GM19468 (cell line): ENCODE measurements around the gene SLC17A3.

ENCODE experiments used
- ATAC-seq: cut with Tn5 transposase; IDR thresholded peaks from one replicate; pipeline ENCODE4 v1.9.1; 2021; ENCODE audit warnings: mild to moderate bottlenecking, moderate library complexity, moderate number of reproducible peaks; ENCODE audit not compliant: unreplicated experiment; ENCODE audit errors: extremely low read depth

Gene SLC17A3

GRCh38 chr6:25851961-25852360 is 22.1 kb downstream of the SLC17A3 start:
- no peak for ATAC-seq

GRCh38 chr6:25844518-25844917 is 29.5 kb downstream of the SLC17A3 start:
- no peak for ATAC-seq

GRCh38 chr6:25842526-25842925 is 31.5 kb downstream of the SLC17A3 start:
- no peak for ATAC-seq

- ATAC-seq: no peak
Observed at GRCh38 chr6:25835442-25836283, 38.4 kb downstream of the SLC17A3 start.

- ATAC-seq: no peak
Observed at GRCh38 chr6:25834950-25835349, 39.1 kb downstream of the SLC17A3 start.

GRCh38 chr6:25833136-25833535 is 40.9 kb downstream of the SLC17A3 start:
- no peak for ATAC-seq

- ATAC-seq: no peak
Observed at GRCh38 chr6:25832670-25833069, 41.4 kb downstream of the SLC17A3 start.

GRCh38 chr6:25832307-25832662 is 41.8 kb downstream of the SLC17A3 start:
- no peak for ATAC-seq

GRCh38 chr6:25831532-25832306 is 42.3 kb downstream of the SLC17A3 start, which contains the start of gene SLC17A1:
Gene SLC17A1 (minus strand): TSS chr6:25832052. CDS start chr6:25830557, 1,495 bp downstream.
- ATAC-seq: no peak

GRCh38 chr6:25830458-25830857 is 43.6 kb downstream of the SLC17A3 start:
- ATAC-seq: no peak

GRCh38 chr6:25829375-25829774 is 44.7 kb downstream of the SLC17A3 start:
- ATAC-seq: no peak

- ATAC-seq: no peak
Observed at GRCh38 chr6:25821341-25821740, 52.7 kb downstream of the SLC17A3 start.

- ATAC-seq: no peak
Observed at GRCh38 chr6:25816252-25816651, 57.8 kb downstream of the SLC17A3 start.

- ATAC-seq: no peak
Observed at GRCh38 chr6:25815194-25815593, 58.8 kb downstream of the SLC17A3 start.

- ATAC-seq: no peak
Observed at GRCh38 chr6:25804804-25805203, 69.2 kb downstream of the SLC17A3 start.

GRCh38 chr6:25801436-25801835 is 72.6 kb downstream of the SLC17A3 start:
- ATAC-seq: no peak
